IMR-90 (cell line): ENCODE results near the gene CTDSP2. TPM values are rescaled to one million over a fixed set of nuclear protein-coding genes. Genes with fewer than 3 reads are reported as not detected.

Experiments used
- ATAC-seq: fragments of 200-7000 bp; cut with Tn5 transposase; 2 replicates; pipeline ENCODE4 v1.9.1; 2020; ENCODE audit warnings: low read depth, mild to moderate bottlenecking, moderate library complexity
- BruUV-seq: library from RNA; stranded (reverse); fragments of 400-500 nt; replicated peaks from 2 replicates; lab custom pipeline; 2021; lab: Mats Ljungman, UMichigan
- CTCF ChIA-PET: fragments of 300-600 bp; formaldehyde crosslinking; extraction: SDS; loops from one replicate; lab custom pipeline; 2021; ENCODE audit warnings: antibody characterized with exemption; lab: Yijun Ruan, JAX
- POLR2A ChIA-PET: fragments of 300-600 bp; sonication (Branson Sonifier 250); formaldehyde crosslinking; loops from one replicate; lab custom pipeline; 2022; ENCODE audit warnings: antibody characterized with exemption; ENCODE audit not compliant: unreplicated experiment; lab: Charles Lee
- DNase-seq: peaks from one replicate; pipeline ENCODE4 v3.0.0; 2013
- H2AFZ ChIP-seq: replicated peaks from 2 replicates; pipeline ENCODE3; 2013; ENCODE audit warnings: low read length, mild to moderate bottlenecking; ENCODE audit not compliant: poor library complexity
- H2AK5ac ChIP-seq: 2 replicates; pipeline ENCODE4 v1.6.1; 2013; ENCODE audit warnings: low read depth, low read length, inconsistent platforms
- H2AK9ac ChIP-seq: replicated peaks from 2 replicates; pipeline ENCODE3; 2013; ENCODE audit warnings: mild to moderate bottlenecking, low read depth, low read length, moderate library complexity; ENCODE audit not compliant: poor library complexity
- H2BK120ac ChIP-seq: 2 replicates; pipeline ENCODE4 v1.6.1; 2013; ENCODE audit warnings: low read depth, low read length, inconsistent platforms
- H2BK15ac ChIP-seq: 3 replicates; pipeline ENCODE4 v1.6.1; 2013; ENCODE audit warnings: low read depth, low read length, inconsistent platforms
- H2BK20ac ChIP-seq: 2 replicates; pipeline ENCODE4 v1.6.1; 2013; ENCODE audit warnings: low read depth, mild to moderate bottlenecking, inconsistent platforms, low read length, moderate library complexity
- H2BK5ac ChIP-seq: 2 replicates; pipeline ENCODE4 v1.6.1; 2013; ENCODE audit warnings: mild to moderate bottlenecking, low read depth, low read length, inconsistent platforms; ENCODE audit not compliant: poor library complexity, severe bottlenecking
- H3K14ac ChIP-seq: replicated peaks from 2 replicates; pipeline ENCODE4 v1.6.1; 2013; ENCODE audit warnings: low read depth, low read length, inconsistent platforms
- H3K18ac ChIP-seq: 2 replicates; pipeline ENCODE4 v1.6.1; 2013; ENCODE audit warnings: low read depth, low read length, control low read depth
- H3K23ac ChIP-seq: 2 replicates; pipeline ENCODE4 v1.6.1; 2013; ENCODE audit warnings: low read depth, low read length, inconsistent platforms
- H3K27ac ChIP-seq: 2 replicates; pipeline ENCODE4 v1.5.1; 2013; ENCODE audit warnings: mild to moderate bottlenecking, control low read depth, low read length; ENCODE audit not compliant: insufficient read depth
- H3K27me3 ChIP-seq: 2 replicates; pipeline ENCODE4 v1.6.1; 2013; ENCODE audit warnings: low read length; ENCODE audit not compliant: control insufficient read depth, insufficient read depth
- H3K36me3 ChIP-seq: 2 replicates; pipeline ENCODE4 v1.6.1; 2013; ENCODE audit warnings: low read length, mixed read lengths; ENCODE audit not compliant: control insufficient read depth, insufficient read depth
- H3K4ac ChIP-seq: 2 replicates; pipeline ENCODE4 v1.6.1; 2013; ENCODE audit warnings: low read depth, low read length, inconsistent platforms
- H3K4me1 ChIP-seq: 2 replicates; pipeline ENCODE4 v1.6.1; 2013; ENCODE audit warnings: low read length, mixed read lengths; ENCODE audit not compliant: control insufficient read depth, insufficient read depth
- H3K4me2 ChIP-seq: 2 replicates; pipeline ENCODE4 v1.6.1; 2013; ENCODE audit warnings: low read depth, mild to moderate bottlenecking, control low read depth, low read length, moderate library complexity
- H3K4me3 ChIP-seq: 2 replicates; pipeline ENCODE4 v1.5.1; 2013; ENCODE audit warnings: low read depth, mild to moderate bottlenecking, control low read depth, low read length, moderate library complexity; ENCODE audit not compliant: insufficient read depth
- H3K56ac ChIP-seq: 2 replicates; pipeline ENCODE4 v1.6.1; 2013; ENCODE audit warnings: low read length, inconsistent platforms; ENCODE audit not compliant: insufficient read depth; ENCODE audit errors: extremely low read depth
- H3K79me1 ChIP-seq, 2 experiments: 2 replicates each; pipeline ENCODE4 v1.6.1; 2013; ENCODE audit warnings: low read length in 2 of 2, inconsistent platforms in 1 of 2, low read depth in 1 of 2
- H3K9ac ChIP-seq: 2 replicates; pipeline ENCODE4 v1.6.1; 2013; ENCODE audit warnings: low read depth, low read length, control low read depth
- H3K9me1 ChIP-seq: 2 replicates; pipeline ENCODE4 v1.6.1; 2013; ENCODE audit warnings: low read length, inconsistent platforms; ENCODE audit not compliant: insufficient read depth
- H3K9me3 ChIP-seq: 2 replicates; pipeline ENCODE4 v1.6.1; 2013; ENCODE audit warnings: low read length; ENCODE audit not compliant: control insufficient read depth, insufficient read depth
- H4K20me1 ChIP-seq: 2 replicates; pipeline ENCODE4 v1.6.1; 2013; ENCODE audit warnings: low read length, inconsistent platforms; ENCODE audit not compliant: insufficient read depth
- H4K5ac ChIP-seq: 2 replicates; pipeline ENCODE4 v1.6.1; 2013; ENCODE audit warnings: mild to moderate bottlenecking, low read depth, low read length, control low read depth
- H4K8ac ChIP-seq, 2 experiments: 2 replicates each; pipeline ENCODE4 v1.6.1; 2013; ENCODE audit warnings: low read depth in 2 of 2, low read length in 2 of 2, control low read depth in 1 of 2, inconsistent platforms in 1 of 2
- H4K91ac ChIP-seq: 2 replicates; pipeline ENCODE4 v1.6.1; 2013; ENCODE audit warnings: low read depth, low read length, inconsistent platforms; ENCODE audit not compliant: insufficient read depth
- BHLHE40 ChIP-seq: fragments of 150-350 bp; IDR thresholded peaks from 2 replicates; pipeline ENCODE4 v1.6.1; 2016; ENCODE audit warnings: mild to moderate bottlenecking, low read depth, low read length
- CHD1 ChIP-seq: IDR thresholded peaks from 2 replicates; pipeline ENCODE4 v1.6.1; 2012; ENCODE audit warnings: low read depth, low read length, improper control_type of control experiment
- CTCF ChIP-seq: conservative IDR thresholded peaks from 2 replicates; pipeline ENCODE4 v1.5.1; 2012; ENCODE audit warnings: mild to moderate bottlenecking, low read depth, low read length, improper control_type of control experiment
- FOS ChIP-seq: fragments of 150-350 bp; IDR thresholded peaks from 2 replicates; pipeline ENCODE4 v1.6.1; 2016; ENCODE audit warnings: low read depth, low read length
- MAFK ChIP-seq: IDR thresholded peaks from 2 replicates; pipeline ENCODE4 v1.6.1; 2012; ENCODE audit warnings: low read depth, low read length, improper control_type of control experiment
- MAZ ChIP-seq: IDR thresholded peaks from 2 replicates; pipeline ENCODE4 v1.6.1; 2012; ENCODE audit warnings: low read depth, mild to moderate bottlenecking, low read length, improper control_type of control experiment, moderate library complexity, borderline replicate concordance
- MXI1 ChIP-seq: IDR thresholded peaks from 2 replicates; pipeline ENCODE4 v1.6.1; 2012; ENCODE audit warnings: low read depth, mild to moderate bottlenecking, low read length, moderate library complexity, borderline replicate concordance
- NFE2L2 ChIP-seq: fragments of 150-350 bp; IDR thresholded peaks from 2 replicates; pipeline ENCODE4 v1.6.1; 2016; ENCODE audit warnings: low read depth, mild to moderate bottlenecking, low read length
- POLR2A ChIP-seq: IDR thresholded peaks from 2 replicates; pipeline ENCODE4 v1.6.1; 2012; ENCODE audit warnings: mild to moderate bottlenecking, low read depth, low read length
- RAD21 ChIP-seq: IDR thresholded peaks from 2 replicates; pipeline ENCODE4 v1.6.1; 2012; ENCODE audit warnings: low read length, improper control_type of control experiment
- RFX5 ChIP-seq: IDR thresholded peaks from 2 replicates; pipeline ENCODE4 v1.8.0; 2012; ENCODE audit warnings: low read depth, mild to moderate bottlenecking, low read length, moderate library complexity
- SMC3 ChIP-seq: fragments of 150-350 bp; IDR thresholded peaks from 2 replicates; pipeline ENCODE4 v1.6.1; 2016; ENCODE audit warnings: low read depth, mild to moderate bottlenecking, antibody characterized with exemption, low read length, moderate library complexity
- WGBS, 2 experiments: methylation state at CpG; one replicate each; pipeline versions ENCODE4 v1.1.5 to v1.1.7; 2013; ENCODE audit warnings: missing lambda C conversion rate in 2 of 2; ENCODE audit not compliant: insufficient read length in 1 of 2; ENCODE audit errors: extremely low coverage in 2 of 2; 5-methylcytosine and 5-hydroxymethylcytosine counted together
- dilution Hi-C: fragments of 300-500 bp; cut with HindIII; formaldehyde crosslinking; loops from one replicate; pipeline ENCODE4 v1.14.3; 2018; ENCODE audit warnings: low sequenced_read_pairs; ENCODE audit not compliant: unreplicated experiment
- in situ Hi-C: fragments of 300-500 bp; cut with MboI; formaldehyde crosslinking; loops from 3 replicates; pipeline ENCODE4 v1.14.3; 2019; ENCODE audit warnings: low sequenced_read_pairs, inconsistent platforms, mixed read lengths
- intact Hi-C: fragments of 100-400 bp; cut with micrococcal nuclease; formaldehyde crosslinking; loops from 2 replicates; pipeline ENCODE4 v1.10.0; 2022
- polyA plus RNA-seq, 3 experiments: library from polyadenylated mRNA; depleted of rRNA; stranded (reverse); fragments of >200 nt; gene quantifications; 2 replicates each; pipeline ENCODE4 v1.2.3, GENCODE V29; 2012; ENCODE audit warnings: low replicate concordance in 1 of 3
- total RNA-seq: library from RNA; depleted of rRNA; stranded (reverse); fragments of >200 nt; gene quantifications from 2 replicates; pipeline ENCODE4 v1.2.3, GENCODE V29; 2012
- TF ChIP-seq, protein P1 (sequence below): fragments of 150-350 bp; IDR thresholded peaks from 2 replicates; pipeline ENCODE4 v1.6.1; 2016; ENCODE audit warnings: low read depth, mild to moderate bottlenecking, low read length, moderate library complexity, borderline replicate concordance

Gene CTDSP2
- total and polyA plus RNA-seq, 2 of the 4 experiments (the other 2 are of a cell fraction) = 114 to 156 TPM

GRCh38 chr12:57775563-57776246 lies 70.8 kb downstream of the CTDSP2 start:
- Histone ChIP-seq H3K36me3 (peaks cover 6% of the 10 kb centered on the region), H2BK20ac (no peak overlapping the region), H3K4me1 (0 out of 2 replicates have a peak, but pooled peaks cover 3% of the 10 kb centered on the region), H2AK5ac (no peak overlapping the region), H4K5ac (no peak overlapping the region), H2AK9ac (no peak overlapping the region), H3K4me3 (no peak overlapping the region), H3K14ac (no peak overlapping the region), H2AFZ (no peak overlapping the region), H4K20me1 (no peaks in the 10 kb centered on the region), H4K91ac (no peak overlapping the region), H3K4ac (no peak overlapping the region), H2BK120ac (no peak overlapping the region), H3K56ac (no peak overlapping the region), H3K79me1 (peaks cover 15 to 28% of the 10 kb centered on the region in 2 experiments; a peak in 3 of 4 replicates), H3K23ac (no peak overlapping the region), H3K9ac (no peak overlapping the region), H3K9me3 (no peaks in the 10 kb centered on the region), H3K27ac (no peak overlapping the region), H3K18ac (no peak overlapping the region), H3K27me3 (no peaks in the 10 kb centered on the region), H2BK5ac (no peak overlapping the region), H2BK15ac (no peak overlapping the region), H4K8ac (no peak overlapping the region), H3K4me2 (no peak overlapping the region), H3K9me1 (peaks cover 9% of the 10 kb centered on the region)
- WGBS, 2 experiments = 38% methylated on average over 1 of the region's 4 CpGs; no CpG with 5 or more reads in 1 of the 2 experiments
- POLR2A ChIA-PET = no interaction called here
- intact Hi-C loops (no loop called here), in situ Hi-C loops (no loop called here), dilution Hi-C loops (no loop called here)
- DNase-seq (no peak), ATAC-seq (no peak)
- no TSS peak for BruUV-seq
- CTCF ChIA-PET = interaction anchor here (1.2 kb wide), 1 partner anchor 16 kb away, joined by 3 read pairs; no protein-coding TSS in a partner anchor
- no peak for TF ChIP-seq CTCF
- no peak for TF ChIP-seq MXI1
- TF ChIP-seq NFE2L2 = no peak
- no peak for TF ChIP-seq MAZ
- TF ChIP-seq SMC3 = no peak
- TF ChIP-seq CHD1 = no peak
- TF ChIP-seq RFX5 = no peak
- no peak for TF ChIP-seq FOS
- TF ChIP-seq POLR2A = no peak
- TF ChIP-seq BHLHE40 = no peak
- no peak for TF ChIP-seq MAFK
- TF ChIP-seq, protein P1, sequence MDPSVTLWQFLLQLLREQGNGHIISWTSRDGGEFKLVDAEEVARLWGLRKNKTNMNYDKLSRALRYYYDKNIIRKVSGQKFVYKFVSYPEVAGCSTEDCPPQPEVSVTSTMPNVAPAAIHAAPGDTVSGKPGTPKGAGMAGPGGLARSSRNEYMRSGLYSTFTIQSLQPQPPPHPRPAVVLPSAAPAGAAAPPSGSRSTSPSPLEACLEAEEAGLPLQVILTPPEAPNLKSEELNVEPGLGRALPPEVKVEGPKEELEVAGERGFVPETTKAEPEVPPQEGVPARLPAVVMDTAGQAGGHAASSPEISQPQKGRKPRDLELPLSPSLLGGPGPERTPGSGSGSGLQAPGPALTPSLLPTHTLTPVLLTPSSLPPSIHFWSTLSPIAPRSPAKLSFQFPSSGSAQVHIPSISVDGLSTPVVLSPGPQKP = no peak
- TF ChIP-seq RAD21 = no peak
